GM12878 (cell line): Measurements from ENCODE around the gene BBS1. TPM values are rescaled to one million over a fixed set of nuclear protein-coding genes. Genes with fewer than 3 reads are reported as not detected.

Experiments used
- ATAC-seq: fragments of 200-7000 bp; cut with Tn5 transposase; 3 replicates; pipeline ENCODE4 v1.9.1; 2020; ENCODE audit warnings: mild to moderate bottlenecking, moderate library complexity
- BruUV-seq: library from RNA; stranded (reverse); fragments of 400-500 nt; replicated peaks from 2 replicates; lab custom pipeline; 2021; lab: Mats Ljungman, UMichigan
- CTCF ChIA-PET: fragments of 300-600 bp; sonication (Branson Sonifier 250); formaldehyde crosslinking; extraction: SDS; loops from one replicate; lab custom pipeline; 2021; ENCODE audit warnings: inconsistent platforms; lab: Yijun Ruan, JAX
- POLR2A ChIA-PET: fragments of 350-600 bp; formaldehyde crosslinking; extraction: SDS; loops from one replicate; lab custom pipeline; 2021; ENCODE audit warnings: inconsistent platforms; lab: Charles Lee
- RAD21 ChIA-PET: fragments of 300-600 bp; sonication (Branson Sonifier 250); formaldehyde crosslinking; loops from one replicate; lab custom pipeline; 2023; ENCODE audit warnings: antibody characterized with exemption; ENCODE audit not compliant: unreplicated experiment; lab: Charles Lee
- SMC1A ChIA-PET: fragments of 300-600 bp; sonication (Branson Sonifier 250); formaldehyde crosslinking; loops from one replicate; lab custom pipeline; 2023; ENCODE audit not compliant: unreplicated experiment, uncharacterized antibody; lab: Charles Lee
- DNase-seq: peaks from one replicate; pipeline ENCODE4 v3.0.0-alpha.2; 2011; ENCODE audit warnings: low read depth, low spot score
- FAIRE-seq: peaks from 3 replicates; lab custom pipeline; 2011; peaks lifted over from hg19 to GRCh38; lab: Jason Lieb, UNC
- H2AFZ ChIP-seq: 2 replicates; pipeline ENCODE4 v1.6.0; 2011; ENCODE audit warnings: low read depth, low read length, control low read depth; ENCODE audit not compliant: control insufficient read depth
- H3K27ac ChIP-seq: 2 replicates; pipeline ENCODE4 v1.5.1; 2011; ENCODE audit warnings: control low read depth; ENCODE audit not compliant: control insufficient read depth, insufficient read depth
- H3K27me3 ChIP-seq, 2 experiments: replicated peaks in 1 of 2; 2 replicates each; pipeline versions ENCODE4 v1.6.0 to v1.6.1; 2011; ENCODE audit warnings: low read length in 1 of 2; ENCODE audit not compliant: control insufficient read depth in 2 of 2, insufficient read depth in 2 of 2
- H3K36me3 ChIP-seq, 2 experiments: 2 replicates each; pipeline ENCODE4 v1.5.1; 2011; ENCODE audit warnings: low read length in 1 of 2; ENCODE audit not compliant: control insufficient read depth in 2 of 2, insufficient read depth in 2 of 2
- H3K4me1 ChIP-seq: 2 replicates; pipeline ENCODE4 v1.6.1; 2011; ENCODE audit warnings: mild to moderate bottlenecking, low read length, moderate library complexity, mixed read lengths; ENCODE audit not compliant: control insufficient read depth, insufficient read depth
- H3K4me2 ChIP-seq: 2 replicates; pipeline ENCODE4 v1.6.0; 2011; ENCODE audit warnings: control low read depth; ENCODE audit not compliant: control insufficient read depth, insufficient read depth
- H3K4me3 ChIP-seq: fragments of 200-600 bp; sonication (generic); 2 replicates; pipeline ENCODE4 v1.5.1; 2016
- H3K79me2 ChIP-seq: 2 replicates; pipeline ENCODE4 v1.6.0; 2011; ENCODE audit warnings: low read length; ENCODE audit not compliant: control insufficient read depth, insufficient read depth
- H3K9ac ChIP-seq: 2 replicates; pipeline ENCODE4 v1.8.0; 2011; ENCODE audit warnings: low read length, control low read depth, mixed read lengths; ENCODE audit not compliant: control insufficient read depth, insufficient read depth
- H3K9me3 ChIP-seq: replicated peaks from 3 replicates; pipeline ENCODE4 v1.5.1; 2011; ENCODE audit warnings: mild to moderate bottlenecking, low read length; ENCODE audit not compliant: control insufficient read depth, insufficient read depth
- H4K20me1 ChIP-seq: 2 replicates; pipeline ENCODE4 v1.6.0; 2011; ENCODE audit not compliant: control insufficient read depth, insufficient read depth
- BACH1 ChIP-seq: fragments of 450-650 bp; IDR thresholded peaks from 2 replicates; pipeline ENCODE4 v1.6.1; 2017; ENCODE audit warnings: mild to moderate bottlenecking, borderline replicate concordance
- BHLHE40 ChIP-seq, 2 experiments: fragments of 450-650 bp in 1 of 2; IDR thresholded peaks; 2 replicates each; pipeline ENCODE4 v1.6.1; 2011 to 2017; ENCODE audit warnings: low read depth in 2 of 2, borderline replicate concordance in 1 of 2, improper control_type of control experiment in 1 of 2, low read length in 1 of 2, mild to moderate bottlenecking in 1 of 2
- EGR1 ChIP-seq, 2 experiments: IDR thresholded peaks; 1 replicate in 1 of 2; 2 replicates in 1 of 2; pipeline ENCODE4 v1.6.1; 2011 to 2012; ENCODE audit warnings: low read depth in 2 of 2, low read length in 2 of 2, borderline replicate concordance in 1 of 2, mild to moderate bottlenecking in 1 of 2, moderate library complexity in 1 of 2
- IKZF1 ChIP-seq: fragments of 450-650 bp; conservative IDR thresholded peaks from 2 replicates; pipeline ENCODE4 v1.6.1; 2017; ENCODE audit warnings: antibody characterized with exemption, mild to moderate bottlenecking
- IKZF2 ChIP-seq, 2 experiments: fragments of 450-650 bp; IDR thresholded peaks; 2 replicates each; pipeline ENCODE4 v1.6.1; 2017; ENCODE audit warnings: mild to moderate bottlenecking in 2 of 2, moderate library complexity in 2 of 2
- MYB ChIP-seq: fragments of 150-350 bp; IDR thresholded peaks from 2 replicates; pipeline ENCODE4 v1.6.1; 2014; ENCODE audit warnings: mild to moderate bottlenecking, low read depth, low read length, borderline replicate concordance
- NBN ChIP-seq: fragments of 450-650 bp; IDR thresholded peaks from 2 replicates; pipeline ENCODE4 v1.6.1; 2016
- RAD21 ChIP-seq: IDR thresholded peaks from 2 replicates; pipeline ENCODE4 v1.6.1; 2011; ENCODE audit warnings: mild to moderate bottlenecking, low read depth, low read length, moderate library complexity; ENCODE audit not compliant: insufficient read depth
- SMC3 ChIP-seq: IDR thresholded peaks from 2 replicates; pipeline ENCODE4 v1.6.1; 2011; ENCODE audit warnings: low read length, improper control_type of control experiment, borderline replicate concordance
- SP1 ChIP-seq: IDR thresholded peaks from one replicate; pipeline ENCODE4 v1.6.1; 2011; ENCODE audit warnings: low read depth, low read length
- SUPT20H ChIP-seq: IDR thresholded peaks from 2 replicates; pipeline ENCODE4 v1.6.1; 2011; ENCODE audit warnings: low read depth, mild to moderate bottlenecking, low read length, moderate library complexity, borderline replicate concordance; ENCODE audit not compliant: control insufficient read depth
- TBL1XR1 ChIP-seq: IDR thresholded peaks from 2 replicates; pipeline ENCODE4 v1.6.1; 2012; ENCODE audit warnings: low read depth, low read length, improper control_type of control experiment
- YY1 ChIP-seq: IDR thresholded peaks from 2 replicates; pipeline ENCODE4 v1.6.1; 2011; ENCODE audit warnings: low read depth, mild to moderate bottlenecking, low read length
- WGBS: methylation state at CpG from one replicate; pipeline ENCODE4 v1.1.6; 2016; ENCODE audit warnings: low lambda C conversion rate; ENCODE audit not compliant: insufficient replicate concordance, insufficient coverage; ENCODE audit errors: missing lambda C conversion rate; 5-methylcytosine and 5-hydroxymethylcytosine counted together
- in situ Hi-C: fragments of 300-500 bp; cut with MboI; formaldehyde crosslinking; loops from 9 replicates; pipeline ENCODE4 v1.14.3; 2018; ENCODE audit warnings: mixed read lengths
- intact Hi-C: fragments of 100-400 bp; cut with micrococcal nuclease; formaldehyde crosslinking; loops from one replicate; pipeline ENCODE4 v1.14.2; 2022; ENCODE audit not compliant: unreplicated experiment
- polyA plus RNA-seq, 11 experiments: library from polyadenylated mRNA; depleted of rRNA in 4 of 11; unstranded in 6 of 11; stranded (reverse) in 5 of 11; fragments of >200 nt; fragmentation: Nextera tagmentation in 4 of 11; fragmentation: Illumina TruSeq in 1 of 11; extraction: Ambion mirVana in 4 of 11; extraction: Trizol in 1 of 11; gene quantifications; 1 replicate in 1 of 11; 2 replicates in 10 of 11; pipeline versions ENCODE4 v1.2.1 to v1.2.3, GENCODE V29; 2011 to 2016; ENCODE audit warnings: inconsistent platforms in 2 of 11, missing spikeins in 2 of 11, low read depth in 1 of 11
- total RNA-seq, 4 experiments: library from RNA; depleted of rRNA in 3 of 4; stranded (reverse); fragments of >200 nt in 3 of 4; fragmentation: Illumina TruSeq in 1 of 4; extraction: Trizol in 1 of 4; gene quantifications; 2 replicates each; pipeline versions ENCODE4 v1.2.1 to v1.2.3, GENCODE V29; 2013 to 2021
- TF ChIP-seq, protein P1 (sequence below), 3 experiments: IDR thresholded peaks in 2 of 3; conservative IDR thresholded peaks in 1 of 3; 2 replicates each; pipeline ENCODE4 v1.5.1; 2011; ENCODE audit warnings: low read depth in 3 of 3, low read length in 3 of 3, mild to moderate bottlenecking in 3 of 3, control low read depth in 2 of 3, moderate library complexity in 2 of 3, inconsistent platforms in 1 of 3, mixed read lengths in 1 of 3; ENCODE audit not compliant: control insufficient read depth in 2 of 3, insufficient read depth in 1 of 3; ENCODE audit errors: extremely low read depth in 1 of 3
- TF ChIP-seq, protein P2 (sequence below): fragments of 450-650 bp; formaldehyde crosslinking; IDR thresholded peaks from 2 replicates; pipeline ENCODE4 v1.4.0; 2022; ENCODE audit warnings: mild to moderate bottlenecking, moderate library complexity

BBS1 gene
- total and polyA plus RNA-seq, 10 of the 15 experiments (the other 5 are each of a cell fraction or from before 2014, with no cell fraction given) = 2.5 to 14.7 (median 8.7) TPM

DNA sequence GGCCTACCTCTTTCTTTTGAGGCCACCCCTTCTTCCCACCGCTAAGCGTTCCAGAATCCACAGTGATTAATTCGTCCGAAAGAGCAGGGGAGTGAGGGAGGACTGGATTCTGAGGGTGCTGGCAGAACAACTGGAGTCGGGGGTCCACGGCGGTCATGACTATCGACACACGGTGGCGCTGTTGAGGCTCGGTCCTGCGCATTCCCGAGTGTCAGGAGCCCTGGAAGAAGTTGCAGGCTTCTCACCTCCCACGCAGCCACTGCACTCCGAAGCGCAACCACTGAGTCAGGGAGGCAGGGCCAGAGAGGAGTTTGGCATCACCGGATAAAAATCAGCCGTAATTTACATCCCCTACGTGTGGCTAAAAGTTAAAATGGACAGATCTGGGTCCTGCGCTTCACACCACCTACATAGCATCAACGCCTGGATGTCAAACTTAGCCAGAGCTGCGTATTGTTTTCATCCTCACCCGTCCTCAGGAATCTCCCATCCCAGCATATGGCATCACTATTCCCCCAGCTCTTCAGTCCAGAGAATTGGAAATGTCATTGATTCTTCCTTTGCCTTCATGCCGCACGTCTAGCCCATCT is 68.7 kb downstream of the BBS1 start:
- H3K79me2 ChIP-seq = no peaks in the 10 kb centered on the region
- H3K27ac ChIP-seq = no peak overlapping the region
- FAIRE-seq (peak; percentile 38), DNase-seq (no peak), ATAC-seq (peak; percentile 91)
- no peak overlapping the region for H3K4me2 ChIP-seq
- H3K27me3 ChIP-seq = no peaks in the 10 kb centered on the region
- TF ChIP-seq YY1 = peak; percentile 44; the same call in 1 of the 2 replicates
- peak; percentile 79 for TF ChIP-seq IKZF1
- no peak for TF ChIP-seq TBL1XR1
- TF ChIP-seq BACH1 = peak; percentile 31; the same call in 1 of the 2 replicates
- TF ChIP-seq SUPT20H = no peak
- TF ChIP-seq, protein P1, sequence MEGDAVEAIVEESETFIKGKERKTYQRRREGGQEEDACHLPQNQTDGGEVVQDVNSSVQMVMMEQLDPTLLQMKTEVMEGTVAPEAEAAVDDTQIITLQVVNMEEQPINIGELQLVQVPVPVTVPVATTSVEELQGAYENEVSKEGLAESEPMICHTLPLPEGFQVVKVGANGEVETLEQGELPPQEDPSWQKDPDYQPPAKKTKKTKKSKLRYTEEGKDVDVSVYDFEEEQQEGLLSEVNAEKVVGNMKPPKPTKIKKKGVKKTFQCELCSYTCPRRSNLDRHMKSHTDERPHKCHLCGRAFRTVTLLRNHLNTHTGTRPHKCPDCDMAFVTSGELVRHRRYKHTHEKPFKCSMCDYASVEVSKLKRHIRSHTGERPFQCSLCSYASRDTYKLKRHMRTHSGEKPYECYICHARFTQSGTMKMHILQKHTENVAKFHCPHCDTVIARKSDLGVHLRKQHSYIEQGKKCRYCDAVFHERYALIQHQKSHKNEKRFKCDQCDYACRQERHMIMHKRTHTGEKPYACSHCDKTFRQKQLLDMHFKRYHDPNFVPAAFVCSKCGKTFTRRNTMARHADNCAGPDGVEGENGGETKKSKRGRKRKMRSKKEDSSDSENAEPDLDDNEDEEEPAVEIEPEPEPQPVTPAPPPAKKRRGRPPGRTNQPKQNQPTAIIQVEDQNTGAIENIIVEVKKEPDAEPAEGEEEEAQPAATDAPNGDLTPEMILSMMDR (IDR thresholded peaks at IDR 0.05 in 2 of 3, conservative IDR thresholded peaks at IDR 0.05 in 1 of 3; ENCODE audit: control insufficient read depth in 2 of 3, extremely low read depth in 1 of 3, insufficient read depth in 1 of 3, low read depth in 3 of 3, low read length in 3 of 3) = peak; percentile 77 to 78 (median 77)
- TF ChIP-seq BHLHE40 (IDR thresholded peaks at IDR 0.05; ENCODE audit: borderline replicate concordance in 1 of 2, low read depth in 2 of 2, low read length in 1 of 2) = peak in 1 of 2 experiments; percentile 45; a peak in 1 of 4 replicates
- TF ChIP-seq IKZF2 (IDR thresholded peaks at IDR 0.05) = peak; percentile 31 to 47; a peak in 2 of 4 replicates
- TF ChIP-seq MYB = no peak
- TF ChIP-seq, protein P2, sequence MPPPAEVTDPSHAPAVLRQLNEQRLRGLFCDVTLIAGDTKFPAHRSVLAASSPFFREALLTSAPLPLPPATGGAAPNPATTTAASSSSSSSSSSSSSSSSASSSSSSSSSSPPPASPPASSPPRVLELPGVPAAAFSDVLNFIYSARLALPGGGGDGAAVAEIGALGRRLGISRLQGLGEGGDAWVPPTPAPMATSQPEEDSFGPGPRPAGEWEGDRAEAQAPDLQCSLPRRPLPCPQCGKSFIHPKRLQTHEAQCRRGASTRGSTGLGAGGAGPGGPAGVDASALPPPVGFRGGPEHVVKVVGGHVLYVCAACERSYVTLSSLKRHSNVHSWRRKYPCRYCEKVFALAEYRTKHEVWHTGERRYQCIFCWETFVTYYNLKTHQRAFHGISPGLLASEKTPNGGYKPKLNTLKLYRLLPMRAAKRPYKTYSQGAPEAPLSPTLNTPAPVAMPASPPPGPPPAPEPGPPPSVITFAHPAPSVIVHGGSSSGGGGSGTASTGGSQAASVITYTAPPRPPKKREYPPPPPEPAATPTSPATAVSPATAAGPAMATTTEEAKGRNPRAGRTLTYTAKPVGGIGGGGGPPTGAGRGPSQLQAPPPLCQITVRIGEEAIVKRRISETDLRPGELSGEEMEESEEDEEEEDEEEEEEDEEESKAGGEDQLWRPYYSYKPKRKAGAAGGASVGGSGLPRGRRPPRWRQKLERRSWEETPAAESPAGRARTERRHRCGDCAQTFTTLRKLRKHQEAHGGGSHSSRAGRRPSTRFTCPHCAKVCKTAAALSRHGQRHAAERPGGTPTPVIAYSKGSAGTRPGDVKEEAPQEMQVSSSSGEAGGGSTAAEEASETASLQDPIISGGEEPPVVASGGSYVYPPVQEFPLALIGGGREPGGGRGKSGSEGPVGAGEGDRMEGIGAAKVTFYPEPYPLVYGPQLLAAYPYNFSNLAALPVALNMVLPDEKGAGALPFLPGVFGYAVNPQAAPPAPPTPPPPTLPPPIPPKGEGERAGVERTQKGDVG (CRISPR knock-in tag) = no peak
- TF ChIP-seq SMC3 = peak; percentile 93
- peak; percentile 69 for TF ChIP-seq RAD21
- TF ChIP-seq NBN = 0 out of 2 replicates have a peak, but pooled peaks have one; percentile 39
- no peak for TF ChIP-seq SP1
- peak in 1 of 2 experiments; percentile 65; a peak in 1 of 3 replicates for TF ChIP-seq EGR1 (IDR thresholded peaks at IDR 0.05; ENCODE audit: borderline replicate concordance in 1 of 2, low read depth in 2 of 2, low read length in 2 of 2)
- in situ Hi-C loops (loop anchor here (5.0 kb wide), 1 partner anchor 253 kb away; no protein-coding TSS in a partner anchor), intact Hi-C loops (loop anchor here (1.0 to 10.0 kb wide), 2 partner anchors 99 to 256 kb away; no protein-coding TSS in a partner anchor)
- SMC1A ChIA-PET = interaction anchor here (0.7 to 5.7 kb wide), 10 partner anchors 21 to 101 kb away, joined by 3 to 74 read pairs (median 4); partner anchors contain the start of genes ACTN3, RBM4, RBM4B and ZDHHC24
- H3K36me3 ChIP-seq = no peaks in the 10 kb centered on the region
- POLR2A ChIA-PET = interaction anchor here (1.2 kb wide), 1 partner anchor 100 kb away, joined by 7 read pairs; no protein-coding TSS in a partner anchor
- CTCF ChIA-PET = interaction anchor here (0.6 to 8.3 kb wide), 17 partner anchors 12 to 263 kb away, joined by 3 to 166 read pairs (median 5); partner anchors contain the start of genes CCDC87, CCS, MRPL11 and RBM14
- H4K20me1 ChIP-seq = no peaks in the 10 kb centered on the region
- no TSS peak for BruUV-seq
- no peak overlapping the region; the same call in 1 of the 2 replicates for H2AFZ ChIP-seq
- H3K9me3 ChIP-seq = peaks cover 2% of the 10 kb centered on the region; the same call in 1 of the 3 replicates
- WGBS = 18% methylated on average over 25 of the region's 25 CpGs
- RAD21 ChIA-PET = interaction anchor here (1.0 to 3.6 kb wide), 2 partner anchors 34 to 99 kb away, joined by 3 to 74 read pairs; partner anchors contain the start of gene RBM4B
- H3K4me1 ChIP-seq = no peaks in the 10 kb centered on the region; the same call in 1 of the 2 replicates
- H3K9ac ChIP-seq = no peak overlapping the region
- no peak overlapping the region for H3K4me3 ChIP-seq
